ENCODE measurements around the gene PLAAT3. TPM values are rescaled to one million over a fixed set of nuclear protein-coding genes. Genes with fewer than 3 reads are reported as not detected.

PLAAT3 gene
- total RNA-seq, 1 experiment from 2014 or later: 32.6 TPM

GRCh38 chr11:63534076-63534475, 80.2 kb downstream of the PLAAT3 start:
- intact Hi-C loops (cut with micrococcal nuclease; ENCODE audit: unreplicated experiment) (no loop called here), in situ Hi-C loops (cut with HindIII; ENCODE audit: low pct_unique_long_range_greater_than_20kb, low sequenced_read_pairs) (no loop called here)
- Histone ChIP-seq H3K9me3 (ENCODE audit: control insufficient read depth, insufficient read depth, low read depth, low read length) (no peaks in the 10 kb centered on the region), H3K4me1 (ENCODE audit: control insufficient read depth, insufficient read depth, low read length) (no peaks in the 10 kb centered on the region), H3K4me3 (ENCODE audit: low read depth in 2 of 2, low read length in 2 of 2) (no peak overlapping the region), H3K36me3 (ENCODE audit: control insufficient read depth, insufficient read depth, low read length) (no peaks in the 10 kb centered on the region), H3K27ac (ENCODE audit: low read length) (no peak overlapping the region), H3K27me3 (ENCODE audit: control insufficient read depth, insufficient read depth, low read length) (peaks cover 9% of the 10 kb centered on the region; the same call in 1 of the 2 replicates)
- POLR2A ChIA-PET: no interaction called here
- no peak for DNase-seq (ENCODE audit: low read depth, low spot score)
- TF ChIP-seq TCF7L2 (IDR thresholded peaks at IDR 0.05; ENCODE audit: low read depth, low read length) (no peak), SIN3A (IDR thresholded peaks at IDR 0.05; ENCODE audit: borderline replicate concordance, insufficient read depth, low read depth, low read length) (no peak), REST (IDR thresholded peaks at IDR 0.05; ENCODE audit: insufficient read depth in 1 of 2, low read depth in 2 of 2, low read length in 1 of 2) (no peak), CTCF (IDR thresholded peaks at IDR 0.05) (no peak), POLR2AphosphoS5 (IDR thresholded peaks at IDR 0.05; ENCODE audit: low read depth, low read length) (no peak)
- BruUV-seq (replicated peaks): no TSS peak
- no peak for ATAC-seq
- CTCF ChIA-PET: no interaction called here

DNA sequence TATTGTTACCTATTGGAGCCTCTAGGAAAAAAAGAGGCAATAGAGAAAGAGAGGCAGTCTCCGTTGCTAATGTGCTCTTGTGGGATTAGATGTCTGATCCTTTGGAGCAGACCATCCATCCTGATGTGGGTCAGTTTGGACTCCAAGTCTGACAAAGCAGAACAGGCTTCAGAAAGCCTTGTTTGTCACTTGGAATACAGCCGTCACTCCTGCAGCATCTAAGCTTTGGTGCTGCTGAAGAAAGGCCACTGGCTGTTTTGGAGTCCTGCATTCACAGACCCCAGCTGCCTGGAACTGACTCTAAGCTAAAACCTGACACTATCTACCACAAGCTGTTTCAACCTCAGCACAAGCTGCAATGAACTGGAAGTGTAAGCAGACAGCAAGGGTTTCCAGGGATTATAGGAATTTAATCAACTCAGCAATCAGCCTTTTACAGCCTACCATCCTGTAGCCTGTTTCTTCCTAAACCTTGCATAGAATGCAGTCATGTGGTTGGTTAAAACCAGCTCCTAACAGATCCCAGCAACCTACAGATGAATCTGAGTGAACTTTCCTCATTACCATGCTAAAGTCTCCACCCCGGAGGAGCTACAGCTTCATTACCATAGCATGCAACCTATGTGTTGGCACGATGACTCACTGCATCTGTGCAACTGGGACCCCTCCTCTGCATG, 81.3 kb downstream of the PLAAT3 start:
- in situ Hi-C loops (cut with HindIII; ENCODE audit: low pct_unique_long_range_greater_than_20kb, low sequenced_read_pairs): no loop called here
- ChIA-PET POLR2A (no interaction called here), CTCF (no interaction called here)
- no peaks in the 10 kb centered on the region for H3K36me3 ChIP-seq (ENCODE audit: control insufficient read depth, insufficient read depth, low read length)
- BruUV-seq (replicated peaks): no TSS peak
- H3K4me1 ChIP-seq (ENCODE audit: control insufficient read depth, insufficient read depth, low read length): no peaks in the 10 kb centered on the region
- intact Hi-C loops (cut with micrococcal nuclease; ENCODE audit: unreplicated experiment): no loop called here
- no peak for TF ChIP-seq REST (IDR thresholded peaks at IDR 0.05; ENCODE audit: insufficient read depth in 1 of 2, low read depth in 2 of 2, low read length in 1 of 2)
- no peak for TF ChIP-seq POLR2AphosphoS5 (IDR thresholded peaks at IDR 0.05; ENCODE audit: low read depth, low read length)
- no peak for TF ChIP-seq CTCF (IDR thresholded peaks at IDR 0.05)
- no peak for TF ChIP-seq SIN3A (IDR thresholded peaks at IDR 0.05; ENCODE audit: borderline replicate concordance, insufficient read depth, low read depth, low read length)
- TF ChIP-seq TCF7L2 (IDR thresholded peaks at IDR 0.05; ENCODE audit: low read depth, low read length): no peak
- H3K4me3 ChIP-seq (ENCODE audit: low read depth in 2 of 2, low read length in 2 of 2): no peak overlapping the region
- H3K27ac ChIP-seq (ENCODE audit: low read length): no peak overlapping the region
- DNase-seq (ENCODE audit: low read depth, low spot score): no peak
- no peak for ATAC-seq
- peaks cover 9% of the 10 kb centered on the region; the same call in 1 of the 2 replicates for H3K27me3 ChIP-seq (ENCODE audit: control insufficient read depth, insufficient read depth, low read length)
- H3K9me3 ChIP-seq (ENCODE audit: control insufficient read depth, insufficient read depth, low read depth, low read length): no peaks in the 10 kb centered on the region
